NCI-H1105 treated with DMSO at 0.1 percent for 48 hours (cell line): ENCODE measurements around the gene CYP27A1.

Source experiments
- DNase-seq: peaks from one replicate; lab custom pipeline; 2025; lab: John Stamatoyannopoulos, UW

Gene CYP27A1

GRCh38 chr2:218858671-218859555, 77.0 kb downstream of the CYP27A1 start:
- no peak for DNase-seq

- DNase-seq = no peak
These were observed 77.6 kb downstream of the CYP27A1 start, which contains the start of gene WNT6 for GRCh38 chr2:218859556-218859987. Gene WNT6, plus strand, starts transcription at chr2:218859805. Its CDS starts 233 bp downstream, at chr2:218860038.

GRCh38 chr2:218859988-218860831, 78.3 kb downstream of the CYP27A1 start:
- DNase-seq = no peak

- no peak for DNase-seq
These were observed 79.0 kb downstream of the CYP27A1 start for GRCh38 chr2:218860950-218861381.

- no peak for DNase-seq
These were observed 79.8 kb downstream of the CYP27A1 start for GRCh38 chr2:218861645-218862318.

- DNase-seq = no peak
These were observed 81.1 kb downstream of the CYP27A1 start for GRCh38 chr2:218863021-218863520.
